IMR-90 (cell line): Measurements from ENCODE around the gene NRF1. TPM values are rescaled to one million over a fixed set of nuclear protein-coding genes. Genes with fewer than 3 reads are reported as not detected.

Experiments
- ATAC-seq: fragments of 200-7000 bp; cut with Tn5 transposase; 2 replicates; pipeline ENCODE4 v1.9.1; 2020; ENCODE audit warnings: low read depth, mild to moderate bottlenecking, moderate library complexity
- BruUV-seq: library from RNA; stranded (reverse); fragments of 400-500 nt; replicated peaks from 2 replicates; lab custom pipeline; 2021; lab: Mats Ljungman, UMichigan
- CTCF ChIA-PET: fragments of 300-600 bp; formaldehyde crosslinking; extraction: SDS; loops from one replicate; lab custom pipeline; 2021; ENCODE audit warnings: antibody characterized with exemption; lab: Yijun Ruan, JAX
- POLR2A ChIA-PET: fragments of 300-600 bp; sonication (Branson Sonifier 250); formaldehyde crosslinking; loops from one replicate; lab custom pipeline; 2022; ENCODE audit warnings: antibody characterized with exemption; ENCODE audit not compliant: unreplicated experiment; lab: Charles Lee
- DNase-seq: peaks from one replicate; pipeline ENCODE4 v3.0.0; 2013
- H2AFZ ChIP-seq: replicated peaks from 2 replicates; pipeline ENCODE3; 2013; ENCODE audit warnings: low read length, mild to moderate bottlenecking; ENCODE audit not compliant: poor library complexity
- H2AK5ac ChIP-seq: 2 replicates; pipeline ENCODE4 v1.6.1; 2013; ENCODE audit warnings: low read depth, low read length, inconsistent platforms
- H2AK9ac ChIP-seq: replicated peaks from 2 replicates; pipeline ENCODE3; 2013; ENCODE audit warnings: mild to moderate bottlenecking, low read depth, low read length, moderate library complexity; ENCODE audit not compliant: poor library complexity
- H2BK120ac ChIP-seq: 2 replicates; pipeline ENCODE4 v1.6.1; 2013; ENCODE audit warnings: low read depth, low read length, inconsistent platforms
- H2BK15ac ChIP-seq: 3 replicates; pipeline ENCODE4 v1.6.1; 2013; ENCODE audit warnings: low read depth, low read length, inconsistent platforms
- H2BK20ac ChIP-seq: 2 replicates; pipeline ENCODE4 v1.6.1; 2013; ENCODE audit warnings: low read depth, mild to moderate bottlenecking, inconsistent platforms, low read length, moderate library complexity
- H2BK5ac ChIP-seq: 2 replicates; pipeline ENCODE4 v1.6.1; 2013; ENCODE audit warnings: mild to moderate bottlenecking, low read depth, low read length, inconsistent platforms; ENCODE audit not compliant: poor library complexity, severe bottlenecking
- H3K14ac ChIP-seq: replicated peaks from 2 replicates; pipeline ENCODE4 v1.6.1; 2013; ENCODE audit warnings: low read depth, low read length, inconsistent platforms
- H3K18ac ChIP-seq: 2 replicates; pipeline ENCODE4 v1.6.1; 2013; ENCODE audit warnings: low read depth, low read length, control low read depth
- H3K23ac ChIP-seq: 2 replicates; pipeline ENCODE4 v1.6.1; 2013; ENCODE audit warnings: low read depth, low read length, inconsistent platforms
- H3K27ac ChIP-seq: 2 replicates; pipeline ENCODE4 v1.5.1; 2013; ENCODE audit warnings: mild to moderate bottlenecking, control low read depth, low read length; ENCODE audit not compliant: insufficient read depth
- H3K27me3 ChIP-seq: 2 replicates; pipeline ENCODE4 v1.6.1; 2013; ENCODE audit warnings: low read length; ENCODE audit not compliant: control insufficient read depth, insufficient read depth
- H3K36me3 ChIP-seq: 2 replicates; pipeline ENCODE4 v1.6.1; 2013; ENCODE audit warnings: low read length, mixed read lengths; ENCODE audit not compliant: control insufficient read depth, insufficient read depth
- H3K4ac ChIP-seq: 2 replicates; pipeline ENCODE4 v1.6.1; 2013; ENCODE audit warnings: low read depth, low read length, inconsistent platforms
- H3K4me1 ChIP-seq: 2 replicates; pipeline ENCODE4 v1.6.1; 2013; ENCODE audit warnings: low read length, mixed read lengths; ENCODE audit not compliant: control insufficient read depth, insufficient read depth
- H3K4me2 ChIP-seq: 2 replicates; pipeline ENCODE4 v1.6.1; 2013; ENCODE audit warnings: low read depth, mild to moderate bottlenecking, control low read depth, low read length, moderate library complexity
- H3K4me3 ChIP-seq: 2 replicates; pipeline ENCODE4 v1.5.1; 2013; ENCODE audit warnings: low read depth, mild to moderate bottlenecking, control low read depth, low read length, moderate library complexity; ENCODE audit not compliant: insufficient read depth
- H3K56ac ChIP-seq: 2 replicates; pipeline ENCODE4 v1.6.1; 2013; ENCODE audit warnings: low read length, inconsistent platforms; ENCODE audit not compliant: insufficient read depth; ENCODE audit errors: extremely low read depth
- H3K79me1 ChIP-seq, 2 experiments: 2 replicates each; pipeline ENCODE4 v1.6.1; 2013; ENCODE audit warnings: low read length in 2 of 2, inconsistent platforms in 1 of 2, low read depth in 1 of 2
- H3K9ac ChIP-seq: 2 replicates; pipeline ENCODE4 v1.6.1; 2013; ENCODE audit warnings: low read depth, low read length, control low read depth
- H3K9me1 ChIP-seq: 2 replicates; pipeline ENCODE4 v1.6.1; 2013; ENCODE audit warnings: low read length, inconsistent platforms; ENCODE audit not compliant: insufficient read depth
- H3K9me3 ChIP-seq: 2 replicates; pipeline ENCODE4 v1.6.1; 2013; ENCODE audit warnings: low read length; ENCODE audit not compliant: control insufficient read depth, insufficient read depth
- H4K20me1 ChIP-seq: 2 replicates; pipeline ENCODE4 v1.6.1; 2013; ENCODE audit warnings: low read length, inconsistent platforms; ENCODE audit not compliant: insufficient read depth
- H4K5ac ChIP-seq: 2 replicates; pipeline ENCODE4 v1.6.1; 2013; ENCODE audit warnings: mild to moderate bottlenecking, low read depth, low read length, control low read depth
- H4K8ac ChIP-seq, 2 experiments: 2 replicates each; pipeline ENCODE4 v1.6.1; 2013; ENCODE audit warnings: low read depth in 2 of 2, low read length in 2 of 2, control low read depth in 1 of 2, inconsistent platforms in 1 of 2
- H4K91ac ChIP-seq: 2 replicates; pipeline ENCODE4 v1.6.1; 2013; ENCODE audit warnings: low read depth, low read length, inconsistent platforms; ENCODE audit not compliant: insufficient read depth
- CEBPB ChIP-seq: IDR thresholded peaks from 2 replicates; pipeline ENCODE4 v1.6.1; 2012; ENCODE audit warnings: low read depth, low read length, improper control_type of control experiment
- CHD1 ChIP-seq: IDR thresholded peaks from 2 replicates; pipeline ENCODE4 v1.6.1; 2012; ENCODE audit warnings: low read depth, low read length, improper control_type of control experiment
- ELK1 ChIP-seq: fragments of 150-350 bp; IDR thresholded peaks from 2 replicates; pipeline ENCODE4 v1.6.1; 2016; ENCODE audit warnings: low read depth, mild to moderate bottlenecking, low read length, moderate library complexity, borderline replicate concordance
- MXI1 ChIP-seq: IDR thresholded peaks from 2 replicates; pipeline ENCODE4 v1.6.1; 2012; ENCODE audit warnings: low read depth, mild to moderate bottlenecking, low read length, moderate library complexity, borderline replicate concordance
- NFE2L2 ChIP-seq: fragments of 150-350 bp; IDR thresholded peaks from 2 replicates; pipeline ENCODE4 v1.6.1; 2016; ENCODE audit warnings: low read depth, mild to moderate bottlenecking, low read length
- POLR2A ChIP-seq: IDR thresholded peaks from 2 replicates; pipeline ENCODE4 v1.6.1; 2012; ENCODE audit warnings: mild to moderate bottlenecking, low read depth, low read length
- RCOR1 ChIP-seq: IDR thresholded peaks from 2 replicates; pipeline ENCODE4 v1.6.1; 2012; ENCODE audit warnings: mild to moderate bottlenecking, low read length, improper control_type of control experiment; ENCODE audit not compliant: insufficient replicate concordance
- SMC3 ChIP-seq: fragments of 150-350 bp; IDR thresholded peaks from 2 replicates; pipeline ENCODE4 v1.6.1; 2016; ENCODE audit warnings: low read depth, mild to moderate bottlenecking, antibody characterized with exemption, low read length, moderate library complexity
- WGBS, 2 experiments: methylation state at CpG; one replicate each; pipeline versions ENCODE4 v1.1.5 to v1.1.7; 2013; ENCODE audit warnings: missing lambda C conversion rate in 2 of 2; ENCODE audit not compliant: insufficient read length in 1 of 2; ENCODE audit errors: extremely low coverage in 2 of 2; 5-methylcytosine and 5-hydroxymethylcytosine counted together
- dilution Hi-C: fragments of 300-500 bp; cut with HindIII; formaldehyde crosslinking; loops from one replicate; pipeline ENCODE4 v1.14.3; 2018; ENCODE audit warnings: low sequenced_read_pairs; ENCODE audit not compliant: unreplicated experiment
- in situ Hi-C: fragments of 300-500 bp; cut with MboI; formaldehyde crosslinking; loops from 3 replicates; pipeline ENCODE4 v1.14.3; 2019; ENCODE audit warnings: low sequenced_read_pairs, inconsistent platforms, mixed read lengths
- intact Hi-C: fragments of 100-400 bp; cut with micrococcal nuclease; formaldehyde crosslinking; loops from 2 replicates; pipeline ENCODE4 v1.10.0; 2022
- polyA plus RNA-seq, 3 experiments: library from polyadenylated mRNA; depleted of rRNA; stranded (reverse); fragments of >200 nt; gene quantifications; 2 replicates each; pipeline ENCODE4 v1.2.3, GENCODE V29; 2012; ENCODE audit warnings: low replicate concordance in 1 of 3
- total RNA-seq: library from RNA; depleted of rRNA; stranded (reverse); fragments of >200 nt; gene quantifications from 2 replicates; pipeline ENCODE4 v1.2.3, GENCODE V29; 2012

NRF1 gene
- total and polyA plus RNA-seq, 2 of the 4 experiments (the other 2 are of a cell fraction), result 11.4 to 15.8 TPM

- no peak overlapping the region for H3K4me3 ChIP-seq
- H3K4ac ChIP-seq, result no peak overlapping the region
- H3K23ac ChIP-seq, result no peak overlapping the region
- ATAC-seq, result no peak
- H2AFZ ChIP-seq, result no peak overlapping the region
- no peaks in the 10 kb centered on the region for H3K27me3 ChIP-seq
- no peak overlapping the region for H2BK120ac ChIP-seq
- no peak overlapping the region for H3K56ac ChIP-seq
- no peaks in the 10 kb centered on the region; the same call in 1 of the 2 replicates for H3K9me1 ChIP-seq
- H3K4me1 ChIP-seq, result peaks cover 4% of the 10 kb centered on the region
- POLR2A ChIA-PET, result no interaction called here
- in situ Hi-C loops (no loop called here), dilution Hi-C loops (no loop called here), intact Hi-C loops (no loop called here)
- H4K5ac ChIP-seq, result no peak overlapping the region
- no peaks in the 10 kb centered on the region for H3K36me3 ChIP-seq
- H3K27ac ChIP-seq, result no peak overlapping the region
- TF ChIP-seq CEBPB, result peak; percentile 87
- TF ChIP-seq SMC3, result no peak
- TF ChIP-seq POLR2A, result no peak
- no peak for TF ChIP-seq CHD1
- no peak for TF ChIP-seq NFE2L2
- TF ChIP-seq RCOR1, result no peak
- TF ChIP-seq MXI1, result 0 out of 2 replicates have a peak, but pooled peaks have one; percentile 13
- TF ChIP-seq ELK1, result no peak
- peaks cover 52% of the 10 kb centered on the region for H4K20me1 ChIP-seq
- no peak overlapping the region for H3K9ac ChIP-seq
- BruUV-seq, result TSS peak; percentile 9
- no peak overlapping the region for H2AK5ac ChIP-seq
- no peak overlapping the region for H4K91ac ChIP-seq
- no peak overlapping the region for H2BK20ac ChIP-seq
- H3K14ac ChIP-seq, result no peak overlapping the region
- no peak overlapping the region for H3K18ac ChIP-seq
- no peaks in the 10 kb centered on the region for H3K9me3 ChIP-seq
- H3K4me2 ChIP-seq, result no peak overlapping the region; the same call in 1 of the 2 replicates
- peak; percentile 72 for DNase-seq
- no peak overlapping the region for H2BK5ac ChIP-seq
- WGBS, 2 experiments, result no CpG with 5 or more reads among the region's 1 CpG
- CTCF ChIA-PET, result interaction anchor here (1.5 kb wide), 1 partner anchor 247 kb away, joined by 3 read pairs; no protein-coding TSS in a partner anchor
- H4K8ac ChIP-seq, result no peak overlapping the region
- H2AK9ac ChIP-seq, result no peak overlapping the region
- peaks cover 41 to 75% of the 10 kb centered on the region in 2 experiments for H3K79me1 ChIP-seq
- H2BK15ac ChIP-seq, result no peak overlapping the region
Measured at GRCh38 chr7:129615018-129615417, 3.5 kb downstream of the NRF1 start.
